Neural crest cell (in vitro differentiated cells): ENCODE data around the gene SNU13. TPM values are rescaled to one million over a fixed set of nuclear protein-coding genes. Genes with fewer than 3 reads are reported as not detected.

ENCODE experiments used
- DNase-seq: peaks from one replicate; pipeline ENCODE4 v3.0.0; 2021; ENCODE audit warnings: low read depth, mixed read lengths, low spot score
- H3K27ac Mint-ChIP-seq: one replicate; pipeline ENCODE4 v1.8.0; 2021; ENCODE audit warnings: mild to moderate bottlenecking, mixed read lengths; ENCODE audit not compliant: unreplicated experiment
- H3K27me3 Mint-ChIP-seq: 2 replicates; pipeline ENCODE4 v1.8.0; 2021; ENCODE audit warnings: low read depth, mild to moderate bottlenecking, mixed read lengths
- H3K36me3 Mint-ChIP-seq: 2 replicates; pipeline ENCODE4 v1.8.0; 2021; ENCODE audit warnings: low read depth, mild to moderate bottlenecking, mixed read lengths
- H3K4me1 Mint-ChIP-seq: 2 replicates; pipeline ENCODE4 v1.8.0; 2021; ENCODE audit warnings: mixed read lengths
- H3K4me3 Mint-ChIP-seq: one replicate; pipeline ENCODE4 v1.8.0; 2021; ENCODE audit warnings: mild to moderate bottlenecking, mixed read lengths
- H3K9me3 Mint-ChIP-seq: 2 replicates; pipeline ENCODE4 v1.8.0; 2021; ENCODE audit warnings: mixed read lengths
- total RNA-seq: library from RNA; stranded (reverse); gene quantifications from 2 replicates; pipeline ENCODE4 v1.2.1, GENCODE V29; 2021
- TF ChIP-seq, protein P1 (sequence below): fragments of 200-600 bp; sonication (generic); conservative IDR thresholded peaks from 2 replicates; pipeline ENCODE4 v1.5.0; 2021; ENCODE audit warnings: antibody characterized with exemption, mild to moderate bottlenecking

The SNU13 gene
- total RNA-seq, 1 donor from 2014 or later: 155 TPM

DNA sequence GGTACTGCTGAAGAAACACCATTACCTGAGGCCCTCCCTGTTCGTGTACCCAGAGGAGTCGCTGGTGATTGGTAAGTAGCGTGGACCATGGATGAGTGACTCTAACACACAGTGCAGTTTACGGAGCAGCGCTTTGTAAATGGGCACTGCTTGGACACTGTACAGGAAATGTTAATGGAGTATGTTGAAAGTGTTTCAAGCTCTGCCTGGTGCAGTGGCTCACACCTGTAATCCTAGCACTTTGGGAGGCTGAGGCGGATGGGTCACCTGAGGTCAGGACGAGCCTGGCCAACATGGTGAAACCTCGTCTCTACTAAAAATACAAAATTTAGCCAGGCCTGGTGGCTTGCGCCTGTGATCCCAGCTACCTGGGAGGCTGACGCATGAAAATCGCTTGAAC, 37.8 kb downstream of the SNU13 start:
- no peaks in the 10 kb centered on the region for H3K4me1 Mint-ChIP-seq
- TF ChIP-seq, protein P1, sequence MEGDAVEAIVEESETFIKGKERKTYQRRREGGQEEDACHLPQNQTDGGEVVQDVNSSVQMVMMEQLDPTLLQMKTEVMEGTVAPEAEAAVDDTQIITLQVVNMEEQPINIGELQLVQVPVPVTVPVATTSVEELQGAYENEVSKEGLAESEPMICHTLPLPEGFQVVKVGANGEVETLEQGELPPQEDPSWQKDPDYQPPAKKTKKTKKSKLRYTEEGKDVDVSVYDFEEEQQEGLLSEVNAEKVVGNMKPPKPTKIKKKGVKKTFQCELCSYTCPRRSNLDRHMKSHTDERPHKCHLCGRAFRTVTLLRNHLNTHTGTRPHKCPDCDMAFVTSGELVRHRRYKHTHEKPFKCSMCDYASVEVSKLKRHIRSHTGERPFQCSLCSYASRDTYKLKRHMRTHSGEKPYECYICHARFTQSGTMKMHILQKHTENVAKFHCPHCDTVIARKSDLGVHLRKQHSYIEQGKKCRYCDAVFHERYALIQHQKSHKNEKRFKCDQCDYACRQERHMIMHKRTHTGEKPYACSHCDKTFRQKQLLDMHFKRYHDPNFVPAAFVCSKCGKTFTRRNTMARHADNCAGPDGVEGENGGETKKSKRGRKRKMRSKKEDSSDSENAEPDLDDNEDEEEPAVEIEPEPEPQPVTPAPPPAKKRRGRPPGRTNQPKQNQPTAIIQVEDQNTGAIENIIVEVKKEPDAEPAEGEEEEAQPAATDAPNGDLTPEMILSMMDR: no peak
- no peak for DNase-seq
- H3K9me3 Mint-ChIP-seq: no peaks in the 10 kb centered on the region
- no peak overlapping the region for H3K4me3 Mint-ChIP-seq
- H3K36me3 Mint-ChIP-seq: peaks cover 22% of the 10 kb centered on the region
- no peaks in the 10 kb centered on the region for H3K27me3 Mint-ChIP-seq
- no peak overlapping the region for H3K27ac Mint-ChIP-seq

GRCh38 chr22:41650229-41650628, 38.4 kb downstream of the SNU13 start:
- no peak for DNase-seq
- Mint-ChIP-seq H3K9me3 (no peaks in the 10 kb centered on the region), H3K27ac (peak overlapping the region; percentile 83), H3K4me1 (no peaks in the 10 kb centered on the region), H3K27me3 (no peaks in the 10 kb centered on the region), H3K36me3 (peaks cover 22% of the 10 kb centered on the region), H3K4me3 (no peak overlapping the region)
- TF ChIP-seq, protein P1: no peak

GRCh38 chr22:41648432-41648831, 40.2 kb downstream of the SNU13 start:
- no peaks in the 10 kb centered on the region for H3K9me3 Mint-ChIP-seq
- TF ChIP-seq, protein P1: no peak
- H3K4me1 Mint-ChIP-seq: no peaks in the 10 kb centered on the region
- DNase-seq: no peak
- H3K27ac Mint-ChIP-seq: no peak overlapping the region
- no peaks in the 10 kb centered on the region for H3K27me3 Mint-ChIP-seq
- peaks cover 15% of the 10 kb centered on the region for H3K36me3 Mint-ChIP-seq
- no peak overlapping the region for H3K4me3 Mint-ChIP-seq

DNA sequence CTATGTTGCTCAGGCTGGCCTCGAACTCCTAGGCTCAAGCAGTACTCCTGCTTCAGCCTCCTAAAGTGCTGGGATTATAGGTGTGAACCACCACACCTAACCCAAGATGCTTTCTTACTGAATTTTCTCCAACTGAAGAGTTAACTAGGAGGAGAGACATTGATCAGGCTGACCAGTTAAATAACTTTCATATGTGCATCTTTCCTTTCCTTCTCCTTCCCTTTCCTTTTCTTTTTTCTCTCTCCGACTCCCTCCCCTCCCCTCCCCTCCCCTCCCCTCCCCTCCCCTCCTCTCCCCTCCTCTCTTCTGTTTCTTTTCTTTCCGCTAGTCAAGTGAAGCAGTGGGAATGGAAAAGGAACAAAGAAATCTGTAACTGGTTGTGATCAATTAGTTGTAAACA, 40.9 kb downstream of the SNU13 start:
- Mint-ChIP-seq H3K4me3 (no peak overlapping the region), H3K27me3 (no peaks in the 10 kb centered on the region), H3K4me1 (no peaks in the 10 kb centered on the region), H3K36me3 (peaks cover 15% of the 10 kb centered on the region), H3K27ac (no peak overlapping the region), H3K9me3 (no peaks in the 10 kb centered on the region)
- TF ChIP-seq, protein P1: no peak
- DNase-seq: no peak

DNA sequence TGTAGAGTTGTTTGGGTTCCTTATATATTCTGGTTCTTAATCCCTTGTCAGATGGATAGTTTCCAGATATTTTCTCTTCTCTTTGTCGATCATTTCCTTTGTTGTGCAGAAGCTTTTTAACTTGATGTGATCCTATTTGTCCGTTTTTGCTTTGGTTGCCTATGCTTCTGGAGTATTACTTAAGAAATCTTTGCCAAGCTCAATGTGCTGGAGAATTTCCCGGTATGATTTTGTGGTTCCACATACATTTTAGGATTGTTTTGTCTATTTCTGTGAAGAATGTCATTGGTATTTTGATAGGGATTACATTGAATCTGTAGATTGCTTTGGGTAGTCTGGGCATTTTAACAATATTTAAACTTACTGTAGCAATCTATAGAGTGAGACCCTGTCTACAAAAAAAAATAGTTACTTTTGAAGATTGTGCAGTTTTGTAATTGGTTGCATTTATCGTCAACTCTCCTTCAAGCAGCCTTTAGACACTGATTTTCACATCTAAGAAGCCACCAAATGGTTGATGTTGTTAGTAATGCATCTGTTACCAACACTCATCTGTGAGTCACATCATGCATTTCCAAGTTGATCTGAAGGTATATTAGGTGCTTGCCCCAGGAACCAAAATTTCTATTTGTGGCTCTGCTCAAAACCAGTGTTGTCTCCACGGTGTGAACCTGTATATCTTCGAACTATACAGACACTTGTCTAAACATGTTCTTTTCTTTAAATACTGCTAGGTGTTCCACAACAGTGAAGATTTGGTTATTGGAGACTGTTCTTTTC, 46.1 kb downstream of the SNU13 start:
- H3K27me3 Mint-ChIP-seq: no peaks in the 10 kb centered on the region
- TF ChIP-seq, protein P1: no peak
- H3K4me1 Mint-ChIP-seq: no peaks in the 10 kb centered on the region
- H3K36me3 Mint-ChIP-seq: peaks cover 26% of the 10 kb centered on the region
- DNase-seq: no peak
- H3K27ac Mint-ChIP-seq: no peak overlapping the region
- H3K4me3 Mint-ChIP-seq: no peak overlapping the region
- no peaks in the 10 kb centered on the region for H3K9me3 Mint-ChIP-seq
